H1 (cell line): Measurements from ENCODE around the gene SLC22A31. TPM values are rescaled to one million over a fixed set of nuclear protein-coding genes. Genes with fewer than 3 reads are reported as not detected.

ENCODE experiments used
- CTCF ChIA-PET: fragments of 300-600 bp; sonication (Branson Sonifier 250); formaldehyde crosslinking; loops from one replicate; lab custom pipeline; 2021; ENCODE audit not compliant: partially characterized antibody; lab: Charles Lee
- POLR2A ChIA-PET: fragments of 300-600 bp; sonication (Branson Sonifier 250); formaldehyde crosslinking; loops from one replicate; lab custom pipeline; 2021; ENCODE audit warnings: inconsistent platforms; ENCODE audit not compliant: partially characterized antibody; lab: Charles Lee
- DNase-seq, 2 experiments: peaks; one replicate each; pipeline versions ENCODE4 v3.0.0 to v3.0.0-alpha.2; 2010 to 2022; ENCODE audit warnings: low spot score in 2 of 2, low read depth in 1 of 2, mixed read lengths in 1 of 2
- FAIRE-seq: peaks from 2 replicates; lab custom pipeline; 2011; peaks lifted over from hg19 to GRCh38; lab: Jason Lieb, UNC
- H2AFZ ChIP-seq: 2 replicates; pipeline ENCODE4 v1.8.1; 2012; ENCODE audit warnings: low read length, inconsistent platforms
- H2AK5ac ChIP-seq: 2 replicates; pipeline ENCODE4 v1.6.1; 2013; ENCODE audit warnings: low read depth, low read length
- H2BK120ac ChIP-seq: replicated peaks from 2 replicates; pipeline ENCODE3; 2013; ENCODE audit warnings: low read depth, low read length, inconsistent platforms
- H2BK12ac ChIP-seq: 2 replicates; pipeline ENCODE4 v1.6.1; 2013; ENCODE audit warnings: low read depth, low read length
- H2BK15ac ChIP-seq: 2 replicates; pipeline ENCODE4 v1.6.1; 2013; ENCODE audit warnings: low read length
- H2BK20ac ChIP-seq: 2 replicates; pipeline ENCODE4 v1.6.1; 2013; ENCODE audit warnings: low read length
- H2BK5ac ChIP-seq: 2 replicates; pipeline ENCODE4 v1.6.1; 2013; ENCODE audit warnings: low read depth, low read length
- H3K14ac ChIP-seq: 2 replicates; pipeline ENCODE4 v1.6.1; 2013; ENCODE audit warnings: inconsistent platforms; ENCODE audit not compliant: insufficient read length
- H3K18ac ChIP-seq: 2 replicates; pipeline ENCODE4 v1.6.1; 2013; ENCODE audit warnings: low read length; ENCODE audit errors: extremely low read depth
- H3K23ac ChIP-seq: 2 replicates; pipeline ENCODE4 v1.6.1; 2013; ENCODE audit warnings: inconsistent platforms; ENCODE audit not compliant: insufficient read length
- H3K23me2 ChIP-seq: 2 replicates; pipeline ENCODE4 v1.6.1; 2013; ENCODE audit warnings: low read depth, low read length
- H3K27ac ChIP-seq: 2 replicates; pipeline ENCODE4 v1.6.1; 2011; ENCODE audit warnings: low read depth, low read length, inconsistent platforms
- H3K27me3 ChIP-seq, 4 experiments: replicated peaks in 1 of 4; 1 replicate in 1 of 4; 2 replicates in 3 of 4; pipeline versions ENCODE4 v1.6.1 to v1.8.1; 2011 to 2013; ENCODE audit warnings: low read length in 3 of 4, mild to moderate bottlenecking in 3 of 4, inconsistent platforms in 2 of 4, mixed read lengths in 2 of 4, moderate library complexity in 1 of 4; ENCODE audit not compliant: control insufficient read depth in 3 of 4, insufficient read depth in 3 of 4; ENCODE audit errors: extremely low read depth in 1 of 4
- H3K36me3 ChIP-seq, 4 experiments: 2 replicates each; pipeline versions ENCODE4 v1.6.1 to v1.8.1; 2011 to 2013; ENCODE audit warnings: mild to moderate bottlenecking in 4 of 4, low read length in 3 of 4, moderate library complexity in 2 of 4, control low read depth in 1 of 4, inconsistent platforms in 1 of 4; ENCODE audit not compliant: insufficient read depth in 4 of 4, control insufficient read depth in 2 of 4
- H3K4ac ChIP-seq: replicated peaks from 2 replicates; pipeline ENCODE3; 2013; ENCODE audit warnings: low read length, low read depth, mixed read lengths, inconsistent platforms; ENCODE audit not compliant: insufficient read length
- H3K4me1 ChIP-seq, 4 experiments: replicated peaks in 1 of 4; 1 replicate in 1 of 4; 2 replicates in 3 of 4; pipeline versions ENCODE4 v1.6.1 to v1.8.1; 2011 to 2013; ENCODE audit warnings: low read length in 3 of 4, inconsistent platforms in 2 of 4, mixed read lengths in 1 of 4; ENCODE audit not compliant: insufficient read depth in 4 of 4, control insufficient read depth in 3 of 4
- H3K4me2 ChIP-seq, 2 experiments: 2 replicates each; pipeline versions ENCODE4 v1.6.1 to v1.8.1; 2011 to 2013; ENCODE audit warnings: low read depth in 2 of 2, low read length in 2 of 2, control low read depth in 1 of 2, inconsistent platforms in 1 of 2, mild to moderate bottlenecking in 1 of 2; ENCODE audit not compliant: insufficient read depth in 1 of 2
- H3K4me3 ChIP-seq, 4 experiments: fragments of 200-600, 300-600 bp in 1 of 4; sonication (generic), shearing (Covaris generic), sonication (Bioruptor Twin) in 1 of 4; 2 replicates each; pipeline versions ENCODE4 v1.5.1 to v1.8.1; 2011 to 2016; ENCODE audit warnings: low read length in 4 of 4, low read depth in 3 of 4, control low read depth in 2 of 4, inconsistent platforms in 2 of 4, mild to moderate bottlenecking in 2 of 4, mixed read lengths in 1 of 4, moderate library complexity in 1 of 4; ENCODE audit not compliant: insufficient read depth in 2 of 4; ENCODE audit errors: extremely low read depth in 1 of 4
- H3K56ac ChIP-seq: replicated peaks from 2 replicates; pipeline ENCODE3; 2013; ENCODE audit warnings: low read depth, mild to moderate bottlenecking, mixed read lengths, low read length, inconsistent platforms; ENCODE audit not compliant: insufficient read length
- H3K79me1 ChIP-seq: 2 replicates; pipeline ENCODE4 v1.6.1; 2013; ENCODE audit warnings: low read depth, low read length, control low read depth
- H3K79me2 ChIP-seq, 2 experiments: 2 replicates each; pipeline versions ENCODE4 v1.6.1 to v1.8.1; 2012 to 2013; ENCODE audit warnings: low read length in 2 of 2, mild to moderate bottlenecking in 2 of 2, inconsistent platforms in 1 of 2; ENCODE audit not compliant: insufficient read depth in 2 of 2, control insufficient read depth in 1 of 2
- H3K9ac ChIP-seq, 4 experiments: replicated peaks in 1 of 4; 1 replicate in 1 of 4; 2 replicates in 3 of 4; pipeline versions ENCODE4 v1.6.1 to v1.8.1; 2011 to 2013; ENCODE audit warnings: low read depth in 3 of 4, low read length in 3 of 4, control low read depth in 2 of 4, mild to moderate bottlenecking in 2 of 4, moderate library complexity in 2 of 4, inconsistent platforms in 1 of 4; ENCODE audit errors: extremely low read depth in 1 of 4
- H3K9me3 ChIP-seq, 2 experiments: 2 replicates each; pipeline versions ENCODE4 v1.6.1 to v1.8.1; 2012 to 2013; ENCODE audit warnings: mild to moderate bottlenecking in 2 of 2, moderate library complexity in 2 of 2, control low read depth in 1 of 2, inconsistent platforms in 1 of 2, low read depth in 1 of 2, low read length in 1 of 2, mixed read lengths in 1 of 2; ENCODE audit not compliant: insufficient read depth in 2 of 2
- H4K20me1 ChIP-seq, 2 experiments: replicated peaks in 1 of 2; 2 replicates each; pipeline versions ENCODE3 to v1.8.1; 2011 to 2013; ENCODE audit warnings: inconsistent platforms in 2 of 2, low read length in 2 of 2, mild to moderate bottlenecking in 1 of 2; ENCODE audit not compliant: insufficient read depth in 2 of 2, control insufficient read depth in 1 of 2
- H4K5ac ChIP-seq: 2 replicates; pipeline ENCODE4 v1.6.1; 2013; ENCODE audit warnings: low read length, low read depth, mixed read lengths, inconsistent platforms; ENCODE audit not compliant: insufficient read length
- H4K8ac ChIP-seq: 2 replicates; pipeline ENCODE4 v1.8.0; 2013; ENCODE audit warnings: mild to moderate bottlenecking, moderate library complexity, low read length, inconsistent platforms; ENCODE audit not compliant: insufficient read depth; ENCODE audit errors: extremely low read depth
- H4K91ac ChIP-seq: replicated peaks from 2 replicates; pipeline ENCODE3; 2013; ENCODE audit warnings: low read length, mixed read lengths, inconsistent platforms; ENCODE audit not compliant: insufficient read length
- BRCA1 ChIP-seq: IDR thresholded peaks from 2 replicates; pipeline ENCODE4 v1.6.1; 2012; ENCODE audit warnings: low read depth, low read length, improper control_type of control experiment
- CEBPB ChIP-seq: IDR thresholded peaks from 2 replicates; pipeline ENCODE4 v1.6.1; 2012; ENCODE audit warnings: low read depth, low read length
- CTBP2 ChIP-seq: IDR thresholded peaks from 2 replicates; pipeline ENCODE4 v1.7.0; 2011; ENCODE audit warnings: borderline replicate concordance, mild to moderate bottlenecking, moderate library complexity, mixed read lengths, low read length; ENCODE audit not compliant: insufficient read depth, insufficient read length
- MAFK ChIP-seq: IDR thresholded peaks from 2 replicates; pipeline ENCODE4 v1.6.1; 2012; ENCODE audit warnings: low read depth, mild to moderate bottlenecking, improper control_type of control experiment, low read length
- MAX ChIP-seq: IDR thresholded peaks from 2 replicates; pipeline ENCODE4 v1.6.1; 2012; ENCODE audit warnings: inconsistent platforms
- POLR2AphosphoS5 ChIP-seq: IDR thresholded peaks from 2 replicates; pipeline ENCODE4 v1.6.1; 2011; ENCODE audit warnings: low read depth, low read length
- RBBP5 ChIP-seq: IDR thresholded peaks from 2 replicates; pipeline ENCODE4 v1.7.1; 2012; ENCODE audit warnings: low read depth, mild to moderate bottlenecking, inconsistent platforms, low read length, moderate library complexity, borderline replicate concordance
- RNF2 ChIP-seq: fragments of 200-900, 300-1000 bp; sonication (generic); IDR thresholded peaks from 2 replicates; pipeline ENCODE4 v1.7.1; 2016; ENCODE audit warnings: borderline replicate concordance, low read depth, mild to moderate bottlenecking, antibody characterized with exemption, low read length; ENCODE audit not compliant: poor library complexity, severe bottlenecking; ENCODE audit errors: missing control alignments
- TAF1 ChIP-seq: IDR thresholded peaks from 2 replicates; pipeline ENCODE4 v1.6.1; 2011; ENCODE audit warnings: mild to moderate bottlenecking, low read depth, low read length
- USF2 ChIP-seq: IDR thresholded peaks from 2 replicates; pipeline ENCODE4 v1.6.1; 2011; ENCODE audit warnings: low read length, improper control_type of control experiment
- WGBS, 2 experiments: shearing (Covaris generic) in 1 of 2; methylation state at CpG; one replicate each; pipeline versions ENCODE4 v1.1.6 to v1.1.7; 2013 to 2015; ENCODE audit warnings: low lambda C conversion rate in 2 of 2, mixed read lengths in 2 of 2, inconsistent platforms in 1 of 2, low coverage in 1 of 2, missing lambda C conversion rate in 1 of 2; ENCODE audit not compliant: insufficient replicate concordance in 2 of 2, insufficient coverage in 1 of 2, insufficient read length in 1 of 2; ENCODE audit errors: extremely low coverage in 1 of 2, missing lambda C conversion rate in 1 of 2; 5-methylcytosine and 5-hydroxymethylcytosine counted together
- polyA plus RNA-seq, 7 experiments: library from polyadenylated mRNA; depleted of rRNA in 3 of 7; stranded (reverse) in 5 of 7; unstranded in 2 of 7; fragments of >200 nt in 5 of 7; fragments of 200-250 nt in 2 of 7; gene quantifications; 1 replicate in 5 of 7; 2 replicates in 1 of 7; 4 replicates in 1 of 7; pipeline versions ENCODE4 v1.2.1 to v1.2.3, GENCODE V29; 2011 to 2013; ENCODE audit warnings: missing spikeins in 2 of 7, mixed read lengths in 2 of 7
- total RNA-seq: library from RNA; stranded (reverse); fragmentation: NEBNext Ultra II Directional; extraction: Animal tissue kit (Norgen Biotek cat#: 25700); gene quantifications from 2 replicates; pipeline ENCODE4 v1.2.1, GENCODE V29; 2021

The SLC22A31 gene
- total and polyA plus RNA-seq, 2 of the 8 experiments (the other 6 are each of a cell fraction or from before 2014, with no cell fraction given): 7.7 to 10.6 TPM

GRCh38 chr16:89232107-89232506 is 31.8 kb upstream of the SLC22A31 start:
- Histone ChIP-seq H4K20me1 (no peaks in the 10 kb centered on the region), H2BK5ac (no peak overlapping the region), H3K27ac (no peak overlapping the region), H2BK120ac (no peak overlapping the region), H3K56ac (no peak overlapping the region), H3K9me3 (peaks cover 42 to 45% of the 10 kb centered on the region in 2 experiments), H3K4me1 (no peaks in the 10 kb centered on the region), H2BK12ac (no peak overlapping the region), H4K91ac (no peak overlapping the region), H3K14ac (no peak overlapping the region), H3K23ac (no peak overlapping the region), H3K79me1 (peaks cover 9% of the 10 kb centered on the region; the same call in 1 of the 2 replicates), H3K4me2 (no peak overlapping the region), H3K27me3 (no peaks in the 10 kb centered on the region), H3K4me3 (no peak overlapping the region), H2BK15ac (no peak overlapping the region), H2AK5ac (no peak overlapping the region), H4K5ac (no peak overlapping the region), H3K79me2 (peaks cover 0 to 5% of the 10 kb centered on the region in 2 experiments; a peak in 1 of 4 replicates), H4K8ac (no peak overlapping the region), H3K4ac (no peak overlapping the region), H2AFZ (no peak overlapping the region), H3K9ac (no peak overlapping the region), H3K23me2 (peaks cover 2% of the 10 kb centered on the region; the same call in 1 of the 2 replicates), H3K36me3 (peaks cover 23 to 67% (median 49%) of the 10 kb centered on the region in 4 experiments), H2BK20ac (no peak overlapping the region), H3K18ac (no peak overlapping the region)
- FAIRE-seq: no peak
- POLR2A ChIA-PET: no interaction called here
- no peak for DNase-seq
- no peak for TF ChIP-seq BRCA1
- TF ChIP-seq TAF1: no peak
- TF ChIP-seq RNF2: no peak
- TF ChIP-seq RBBP5: no peak
- no peak for TF ChIP-seq USF2
- TF ChIP-seq MAFK: no peak
- TF ChIP-seq MAX: no peak
- TF ChIP-seq CEBPB: no peak
- no peak for TF ChIP-seq POLR2AphosphoS5
- TF ChIP-seq CTBP2: no peak
- CTCF ChIA-PET: no interaction called here
- WGBS, 2 experiments: 86% methylated on average over 2 of the region's 2 CpGs; no CpG with 5 or more reads in 1 of the 2 experiments
